Uterus (tissue), 2 donors: ENCODE data around the gene HOXC12.

Experiments
- CTCF ChIP-seq, 4 experiments: fragments of 200-600 bp in 2 of 4; fragments of 450-650 bp in 2 of 4; sonication (generic) in 2 of 4; IDR thresholded peaks; one replicate each; pipeline ENCODE4 v1.5.1; 2016 to 2019; ENCODE audit warnings: antibody characterized with exemption in 4 of 4, mild to moderate bottlenecking in 2 of 4, moderate library complexity in 1 of 4
- POLR2A ChIP-seq, 2 donors: fragments of 450-650 bp; IDR thresholded peaks; one replicate each; pipeline ENCODE4 v1.6.1; 2016; ENCODE audit warnings: antibody characterized with exemption in 2 of 2, mild to moderate bottlenecking in 1 of 2, moderate library complexity in 1 of 2

GRCh38 chr12:53994009-53994263 is 39.2 kb downstream of the HOXC12 start:
- TF ChIP-seq CTCF (IDR thresholded peaks at IDR 0.05) (no peak), POLR2A (IDR thresholded peaks at IDR 0.05) (no peak)
